Osteoblast (primary cell): ENCODE data around the gene MGAT5. TPM values are rescaled to one million over a fixed set of nuclear protein-coding genes. Genes with fewer than 3 reads are reported as not detected.

ENCODE experiments used
- DNase-seq: peaks from one replicate; pipeline ENCODE4 v3.0.0; 2011; ENCODE audit warnings: low spot score, mixed read lengths; ENCODE audit not compliant: insufficient read length; ENCODE audit errors: missing footprints
- H2AFZ ChIP-seq: 2 replicates; pipeline ENCODE4 v1.6.0; 2011; ENCODE audit warnings: mild to moderate bottlenecking, low read length
- H3K27ac ChIP-seq: 2 replicates; pipeline ENCODE4 v1.5.1; 2011; ENCODE audit warnings: mild to moderate bottlenecking, low read depth, low read length, moderate library complexity
- H3K27me3 ChIP-seq: 2 replicates; pipeline ENCODE4 v1.6.0; 2012; ENCODE audit warnings: mild to moderate bottlenecking, control low read depth, inconsistent platforms, low read length, moderate library complexity; ENCODE audit not compliant: insufficient read depth
- H3K36me3 ChIP-seq: 2 replicates; pipeline ENCODE4 v1.5.1; 2011; ENCODE audit warnings: mild to moderate bottlenecking, low read length, control low read depth, moderate library complexity; ENCODE audit not compliant: insufficient read depth
- H3K4me1 ChIP-seq: 2 replicates; pipeline ENCODE4 v1.5.1; 2011; ENCODE audit warnings: mild to moderate bottlenecking, low read length, control low read depth, moderate library complexity; ENCODE audit not compliant: insufficient read depth
- H3K4me2 ChIP-seq: 2 replicates; pipeline ENCODE4 v1.6.0; 2011; ENCODE audit warnings: mild to moderate bottlenecking, low read length; ENCODE audit not compliant: insufficient read depth
- H3K4me3 ChIP-seq: fragments of 200-600 bp; sonication (generic); 3 replicates; pipeline ENCODE4 v1.5.1; 2012; ENCODE audit warnings: mild to moderate bottlenecking, low read length, inconsistent platforms; ENCODE audit not compliant: insufficient read depth
- H3K79me2 ChIP-seq: 2 replicates; pipeline ENCODE4 v1.6.0; 2012; ENCODE audit warnings: mild to moderate bottlenecking, low read length, control low read depth, inconsistent platforms; ENCODE audit not compliant: insufficient read depth
- H3K9me3 ChIP-seq: 2 replicates; pipeline ENCODE4 v1.5.1; 2011; ENCODE audit warnings: low read depth, low read length, control low read depth
- H4K20me1 ChIP-seq: 2 replicates; pipeline ENCODE4 v1.6.0; 2012; ENCODE audit warnings: mild to moderate bottlenecking, low read length, control low read depth; ENCODE audit not compliant: insufficient read depth
- CTCF ChIP-seq: IDR thresholded peaks from 2 replicates; pipeline ENCODE4 v1.5.1; 2011; ENCODE audit warnings: mild to moderate bottlenecking, low read depth, low read length, moderate library complexity; ENCODE audit errors: extremely low read depth
- small RNA-seq: library from RNA; depleted of rRNA; stranded (forward); fragments of <200 nt; gene quantifications from one replicate; pipeline ENCODE3, GENCODE V24; 2012
- total RNA-seq: library from RNA; depleted of rRNA; stranded (reverse); fragments of >200 nt; gene quantifications from 2 replicates; pipeline ENCODE4 v1.2.3, GENCODE V29; 2012

MGAT5 gene
- total RNA-seq, 1 donor: 29.7 TPM

- Histone ChIP-seq H3K36me3 (no peaks in the 10 kb centered on the region), H3K4me3 (no peak overlapping the region), H3K79me2 (no peaks in the 10 kb centered on the region), H4K20me1 (no peaks in the 10 kb centered on the region), H2AFZ (no peak overlapping the region), H3K4me1 (no peaks in the 10 kb centered on the region), H3K4me2 (no peak overlapping the region), H3K9me3 (no peaks in the 10 kb centered on the region), H3K27ac (no peak overlapping the region), H3K27me3 (peaks cover 6% of the 10 kb centered on the region)
- DNase-seq: no peak
- no peak for TF ChIP-seq CTCF
Measured at GRCh38 chr2:134502104-134502503, 248.2 kb downstream of the MGAT5 start.

Small RNA genes within 50 kb of the gene (small RNA-seq; reads per million reads assigned to genes)
- not detected for gene RNA5SP104
